IMR-90 (cell line): ENCODE data around the gene TIAM1. TPM values are rescaled to one million over a fixed set of nuclear protein-coding genes. Genes with fewer than 3 reads are reported as not detected.

Source experiments
- ATAC-seq: fragments of 200-7000 bp; cut with Tn5 transposase; 2 replicates; pipeline ENCODE4 v1.9.1; 2020; ENCODE audit warnings: low read depth, mild to moderate bottlenecking, moderate library complexity
- BruUV-seq: library from RNA; stranded (reverse); fragments of 400-500 nt; replicated peaks from 2 replicates; lab custom pipeline; 2021; lab: Mats Ljungman, UMichigan
- CTCF ChIA-PET: fragments of 300-600 bp; formaldehyde crosslinking; extraction: SDS; loops from one replicate; lab custom pipeline; 2021; ENCODE audit warnings: antibody characterized with exemption; lab: Yijun Ruan, JAX
- POLR2A ChIA-PET: fragments of 300-600 bp; sonication (Branson Sonifier 250); formaldehyde crosslinking; loops from one replicate; lab custom pipeline; 2022; ENCODE audit warnings: antibody characterized with exemption; ENCODE audit not compliant: unreplicated experiment; lab: Charles Lee
- DNase-seq: peaks from one replicate; pipeline ENCODE4 v3.0.0; 2013
- H2AFZ ChIP-seq: replicated peaks from 2 replicates; pipeline ENCODE3; 2013; ENCODE audit warnings: low read length, mild to moderate bottlenecking; ENCODE audit not compliant: poor library complexity
- H2AK5ac ChIP-seq: 2 replicates; pipeline ENCODE4 v1.6.1; 2013; ENCODE audit warnings: low read depth, low read length, inconsistent platforms
- H2AK9ac ChIP-seq: replicated peaks from 2 replicates; pipeline ENCODE3; 2013; ENCODE audit warnings: mild to moderate bottlenecking, low read depth, low read length, moderate library complexity; ENCODE audit not compliant: poor library complexity
- H2BK120ac ChIP-seq: 2 replicates; pipeline ENCODE4 v1.6.1; 2013; ENCODE audit warnings: low read depth, low read length, inconsistent platforms
- H2BK15ac ChIP-seq: 3 replicates; pipeline ENCODE4 v1.6.1; 2013; ENCODE audit warnings: low read depth, low read length, inconsistent platforms
- H2BK20ac ChIP-seq: 2 replicates; pipeline ENCODE4 v1.6.1; 2013; ENCODE audit warnings: low read depth, mild to moderate bottlenecking, inconsistent platforms, low read length, moderate library complexity
- H2BK5ac ChIP-seq: 2 replicates; pipeline ENCODE4 v1.6.1; 2013; ENCODE audit warnings: mild to moderate bottlenecking, low read depth, low read length, inconsistent platforms; ENCODE audit not compliant: poor library complexity, severe bottlenecking
- H3K14ac ChIP-seq: replicated peaks from 2 replicates; pipeline ENCODE4 v1.6.1; 2013; ENCODE audit warnings: low read depth, low read length, inconsistent platforms
- H3K18ac ChIP-seq: 2 replicates; pipeline ENCODE4 v1.6.1; 2013; ENCODE audit warnings: low read depth, low read length, control low read depth
- H3K23ac ChIP-seq: 2 replicates; pipeline ENCODE4 v1.6.1; 2013; ENCODE audit warnings: low read depth, low read length, inconsistent platforms
- H3K27ac ChIP-seq: 2 replicates; pipeline ENCODE4 v1.5.1; 2013; ENCODE audit warnings: mild to moderate bottlenecking, control low read depth, low read length; ENCODE audit not compliant: insufficient read depth
- H3K27me3 ChIP-seq: 2 replicates; pipeline ENCODE4 v1.6.1; 2013; ENCODE audit warnings: low read length; ENCODE audit not compliant: control insufficient read depth, insufficient read depth
- H3K36me3 ChIP-seq: 2 replicates; pipeline ENCODE4 v1.6.1; 2013; ENCODE audit warnings: low read length, mixed read lengths; ENCODE audit not compliant: control insufficient read depth, insufficient read depth
- H3K4ac ChIP-seq: 2 replicates; pipeline ENCODE4 v1.6.1; 2013; ENCODE audit warnings: low read depth, low read length, inconsistent platforms
- H3K4me1 ChIP-seq: 2 replicates; pipeline ENCODE4 v1.6.1; 2013; ENCODE audit warnings: low read length, mixed read lengths; ENCODE audit not compliant: control insufficient read depth, insufficient read depth
- H3K4me2 ChIP-seq: 2 replicates; pipeline ENCODE4 v1.6.1; 2013; ENCODE audit warnings: low read depth, mild to moderate bottlenecking, control low read depth, low read length, moderate library complexity
- H3K4me3 ChIP-seq: 2 replicates; pipeline ENCODE4 v1.5.1; 2013; ENCODE audit warnings: low read depth, mild to moderate bottlenecking, control low read depth, low read length, moderate library complexity; ENCODE audit not compliant: insufficient read depth
- H3K56ac ChIP-seq: 2 replicates; pipeline ENCODE4 v1.6.1; 2013; ENCODE audit warnings: low read length, inconsistent platforms; ENCODE audit not compliant: insufficient read depth; ENCODE audit errors: extremely low read depth
- H3K79me1 ChIP-seq, 2 experiments: 2 replicates each; pipeline ENCODE4 v1.6.1; 2013; ENCODE audit warnings: low read length in 2 of 2, inconsistent platforms in 1 of 2, low read depth in 1 of 2
- H3K9ac ChIP-seq: 2 replicates; pipeline ENCODE4 v1.6.1; 2013; ENCODE audit warnings: low read depth, low read length, control low read depth
- H3K9me1 ChIP-seq: 2 replicates; pipeline ENCODE4 v1.6.1; 2013; ENCODE audit warnings: low read length, inconsistent platforms; ENCODE audit not compliant: insufficient read depth
- H3K9me3 ChIP-seq: 2 replicates; pipeline ENCODE4 v1.6.1; 2013; ENCODE audit warnings: low read length; ENCODE audit not compliant: control insufficient read depth, insufficient read depth
- H4K20me1 ChIP-seq: 2 replicates; pipeline ENCODE4 v1.6.1; 2013; ENCODE audit warnings: low read length, inconsistent platforms; ENCODE audit not compliant: insufficient read depth
- H4K5ac ChIP-seq: 2 replicates; pipeline ENCODE4 v1.6.1; 2013; ENCODE audit warnings: mild to moderate bottlenecking, low read depth, low read length, control low read depth
- H4K8ac ChIP-seq, 2 experiments: 2 replicates each; pipeline ENCODE4 v1.6.1; 2013; ENCODE audit warnings: low read depth in 2 of 2, low read length in 2 of 2, control low read depth in 1 of 2, inconsistent platforms in 1 of 2
- H4K91ac ChIP-seq: 2 replicates; pipeline ENCODE4 v1.6.1; 2013; ENCODE audit warnings: low read depth, low read length, inconsistent platforms; ENCODE audit not compliant: insufficient read depth
- CTCF ChIP-seq: conservative IDR thresholded peaks from 2 replicates; pipeline ENCODE4 v1.5.1; 2012; ENCODE audit warnings: mild to moderate bottlenecking, low read depth, low read length, improper control_type of control experiment
- NFE2L2 ChIP-seq: fragments of 150-350 bp; IDR thresholded peaks from 2 replicates; pipeline ENCODE4 v1.6.1; 2016; ENCODE audit warnings: low read depth, mild to moderate bottlenecking, low read length
- RAD21 ChIP-seq: IDR thresholded peaks from 2 replicates; pipeline ENCODE4 v1.6.1; 2012; ENCODE audit warnings: low read length, improper control_type of control experiment
- SMC3 ChIP-seq: fragments of 150-350 bp; IDR thresholded peaks from 2 replicates; pipeline ENCODE4 v1.6.1; 2016; ENCODE audit warnings: low read depth, mild to moderate bottlenecking, antibody characterized with exemption, low read length, moderate library complexity
- WGBS, 2 experiments: methylation state at CpG; one replicate each; pipeline versions ENCODE4 v1.1.5 to v1.1.7; 2013; ENCODE audit warnings: missing lambda C conversion rate in 2 of 2; ENCODE audit not compliant: insufficient read length in 1 of 2; ENCODE audit errors: extremely low coverage in 2 of 2; 5-methylcytosine and 5-hydroxymethylcytosine counted together
- dilution Hi-C: fragments of 300-500 bp; cut with HindIII; formaldehyde crosslinking; loops from one replicate; pipeline ENCODE4 v1.14.3; 2018; ENCODE audit warnings: low sequenced_read_pairs; ENCODE audit not compliant: unreplicated experiment
- in situ Hi-C: fragments of 300-500 bp; cut with MboI; formaldehyde crosslinking; loops from 3 replicates; pipeline ENCODE4 v1.14.3; 2019; ENCODE audit warnings: low sequenced_read_pairs, inconsistent platforms, mixed read lengths
- intact Hi-C: fragments of 100-400 bp; cut with micrococcal nuclease; formaldehyde crosslinking; loops from 2 replicates; pipeline ENCODE4 v1.10.0; 2022
- polyA plus RNA-seq, 3 experiments: library from polyadenylated mRNA; depleted of rRNA; stranded (reverse); fragments of >200 nt; gene quantifications; 2 replicates each; pipeline ENCODE4 v1.2.3, GENCODE V29; 2012; ENCODE audit warnings: low replicate concordance in 1 of 3
- total RNA-seq: library from RNA; depleted of rRNA; stranded (reverse); fragments of >200 nt; gene quantifications from 2 replicates; pipeline ENCODE4 v1.2.3, GENCODE V29; 2012
- TF ChIP-seq, protein P1 (sequence below): fragments of 150-350 bp; IDR thresholded peaks from 2 replicates; pipeline ENCODE4 v1.6.1; 2017; ENCODE audit warnings: mild to moderate bottlenecking, antibody characterized with exemption, low read length, low read depth

TIAM1 gene
- total and polyA plus RNA-seq, 2 of the 4 experiments (the other 2 are of a cell fraction): 2.9 to 9.3 TPM

DNA sequence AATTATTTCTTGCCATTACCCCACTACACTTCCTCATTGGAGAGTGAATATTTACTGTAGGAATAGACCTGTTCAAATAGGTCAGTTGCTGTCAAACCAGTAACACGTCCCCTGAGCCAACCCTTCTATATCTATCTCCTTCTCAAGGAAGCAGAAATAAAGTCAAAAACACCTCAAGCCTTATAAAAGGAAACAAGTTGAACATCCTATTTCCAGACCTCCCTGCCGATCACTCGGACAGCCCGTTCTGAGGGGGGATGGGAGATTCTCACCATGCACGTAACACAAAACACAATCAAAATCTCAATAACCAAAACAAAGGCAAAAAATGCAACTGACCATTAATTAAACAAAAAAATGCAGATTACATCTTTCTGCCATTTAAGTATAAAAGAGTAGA, 184.3 kb downstream of the TIAM1 start:
- no peak for ATAC-seq
- BruUV-seq: no TSS peak
- H4K91ac ChIP-seq: no peak overlapping the region
- H3K4ac ChIP-seq: no peak overlapping the region
- no peak overlapping the region for H3K14ac ChIP-seq
- H3K56ac ChIP-seq: no peak overlapping the region
- H3K79me1 ChIP-seq: no peaks in the 10 kb centered on the region
- TF ChIP-seq SMC3: no peak
- no peak for TF ChIP-seq NFE2L2
- TF ChIP-seq CTCF: no peak
- TF ChIP-seq, protein P1, sequence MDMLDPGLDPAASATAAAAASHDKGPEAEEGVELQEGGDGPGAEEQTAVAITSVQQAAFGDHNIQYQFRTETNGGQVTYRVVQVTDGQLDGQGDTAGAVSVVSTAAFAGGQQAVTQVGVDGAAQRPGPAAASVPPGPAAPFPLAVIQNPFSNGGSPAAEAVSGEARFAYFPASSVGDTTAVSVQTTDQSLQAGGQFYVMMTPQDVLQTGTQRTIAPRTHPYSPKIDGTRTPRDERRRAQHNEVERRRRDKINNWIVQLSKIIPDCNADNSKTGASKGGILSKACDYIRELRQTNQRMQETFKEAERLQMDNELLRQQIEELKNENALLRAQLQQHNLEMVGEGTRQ: no peak
- no peak for TF ChIP-seq RAD21
- POLR2A ChIA-PET: no interaction called here
- dilution Hi-C loops: no loop called here
- no peak overlapping the region for H3K4me2 ChIP-seq
- H3K18ac ChIP-seq: no peak overlapping the region
- H3K23ac ChIP-seq: no peak overlapping the region
- H3K4me1 ChIP-seq: peaks cover 2% of the 10 kb centered on the region; the same call in 1 of the 2 replicates
- H2AFZ ChIP-seq: no peak overlapping the region
- H2BK5ac ChIP-seq: no peak overlapping the region
- H2BK15ac ChIP-seq: no peak overlapping the region
- H4K5ac ChIP-seq: no peak overlapping the region
- no peak overlapping the region for H2AK9ac ChIP-seq
- no peak for DNase-seq
- H3K27ac ChIP-seq: no peak overlapping the region
- in situ Hi-C loops: no loop called here
- no peak overlapping the region for H2BK20ac ChIP-seq
- H4K20me1 ChIP-seq: no peaks in the 10 kb centered on the region
- H3K9me3 ChIP-seq: peaks cover 8% of the 10 kb centered on the region; the same call in 1 of the 2 replicates
- CTCF ChIA-PET: interaction anchor here (1.3 kb wide), 1 partner anchor 19 kb away, joined by 4 read pairs; no protein-coding TSS in a partner anchor
- no peak overlapping the region for H2BK120ac ChIP-seq
- H3K27me3 ChIP-seq: no peaks in the 10 kb centered on the region
- intact Hi-C loops: no loop called here
- H3K4me3 ChIP-seq: no peak overlapping the region
- H3K9me1 ChIP-seq: no peaks in the 10 kb centered on the region
- no peak overlapping the region for H4K8ac ChIP-seq
- no peak overlapping the region for H2AK5ac ChIP-seq
- WGBS, 2 experiments: no CpG with 5 or more reads among the region's 5 CpGs
- H3K9ac ChIP-seq: no peak overlapping the region
- H3K36me3 ChIP-seq: no peaks in the 10 kb centered on the region
